Duodenal mucosa (tissue), 2 donors: ENCODE data around the gene CDH11.

Source experiments
- H3K27ac ChIP-seq: one replicate; pipeline ENCODE4 v1.7.0; 2013; ENCODE audit warnings: low read depth, low read length
- H3K27me3 ChIP-seq, 2 donors: one replicate each; pipeline ENCODE4 v1.7.0; 2013; ENCODE audit warnings: low read length in 2 of 2, control low read depth in 1 of 2; ENCODE audit not compliant: insufficient read depth in 2 of 2, control insufficient read depth in 1 of 2
- H3K36me3 ChIP-seq, 2 donors: one replicate each; pipeline ENCODE4 v1.7.0; 2013; ENCODE audit warnings: low read length in 2 of 2, control low read depth in 1 of 2; ENCODE audit not compliant: insufficient read depth in 2 of 2, control insufficient read depth in 1 of 2
- H3K4me1 ChIP-seq, 2 donors: one replicate each; pipeline ENCODE4 v1.7.0; 2013; ENCODE audit warnings: low read length in 2 of 2, control low read depth in 1 of 2; ENCODE audit not compliant: insufficient read depth in 2 of 2, control insufficient read depth in 1 of 2
- H3K4me3 ChIP-seq, 2 donors: one replicate each; pipeline ENCODE4 v1.7.0; 2013; ENCODE audit warnings: low read length in 2 of 2, low read depth in 1 of 2
- H3K9ac ChIP-seq, 2 donors: one replicate each; pipeline ENCODE4 v1.7.0; 2013; ENCODE audit warnings: low read length in 2 of 2, low read depth in 1 of 2
- H3K9me3 ChIP-seq, 2 donors: one replicate each; pipeline ENCODE4 v1.7.0; 2013; ENCODE audit warnings: low read length in 2 of 2, control low read depth in 1 of 2; ENCODE audit not compliant: control insufficient read depth in 1 of 2

CDH11 gene

GRCh38 chr16:65124596-65124995 lies 2.7 kb upstream of the CDH11 start:
- Histone ChIP-seq H3K27ac (no peak overlapping the region), H3K9ac (no peak overlapping the region), H3K9me3 (no peaks in the 10 kb centered on the region), H3K36me3 (no peaks in the 10 kb centered on the region), H3K4me3 (no peak overlapping the region), H3K4me1 (peaks cover 0 to 5% of the 10 kb centered on the region in 2 donors), H3K27me3 (peaks cover 11% of the 10 kb centered on the region in 2 donors)

DNA sequence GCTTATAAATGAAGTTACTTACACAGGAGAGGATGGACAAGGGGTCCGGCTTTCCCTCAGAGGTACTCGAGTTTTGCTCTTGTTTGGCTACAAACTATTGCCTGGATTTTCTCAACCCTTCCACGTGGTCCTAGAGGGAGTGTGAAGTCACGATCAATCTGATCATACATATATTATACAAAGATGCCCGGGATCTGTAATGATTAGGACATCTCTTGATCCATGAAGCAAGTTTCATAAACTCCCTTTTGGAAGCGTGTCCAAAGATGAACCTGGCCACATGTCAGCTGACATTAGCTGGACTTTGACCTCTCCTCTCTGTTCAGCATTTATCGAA lies 2.3 kb upstream of the CDH11 start:
- Histone ChIP-seq H3K27ac (no peak overlapping the region), H3K9me3 (no peaks in the 10 kb centered on the region), H3K27me3 (peaks cover 11% of the 10 kb centered on the region in 2 donors), H3K9ac (peak overlapping the region; percentile 18 to 39), H3K36me3 (no peaks in the 10 kb centered on the region), H3K4me3 (peak overlapping the region; percentile 47 to 61), H3K4me1 (peaks cover 0 to 5% of the 10 kb centered on the region in 2 donors)

GRCh38 chr16:65123396-65124211 lies 1.7 kb upstream of the CDH11 start:
- Histone ChIP-seq H3K27me3 (peaks cover 11% of the 10 kb centered on the region in 2 donors), H3K4me1 (peaks cover 0 to 5% of the 10 kb centered on the region in 2 donors), H3K9ac (peak overlapping the region; percentile 39 to 43), H3K27ac (peak overlapping the region; percentile 62), H3K36me3 (no peaks in the 10 kb centered on the region), H3K9me3 (no peaks in the 10 kb centered on the region), H3K4me3 (peak overlapping the region; percentile 47 to 61)

- no peaks in the 10 kb centered on the region for H3K36me3 ChIP-seq
- H3K27me3 ChIP-seq: peaks cover 11% of the 10 kb centered on the region in 2 donors
- peak overlapping the region; percentile 62 for H3K27ac ChIP-seq
- no peaks in the 10 kb centered on the region for H3K9me3 ChIP-seq
- H3K9ac ChIP-seq: peak overlapping the region; percentile 39 to 43
- H3K4me1 ChIP-seq: peaks cover 0 to 5% of the 10 kb centered on the region in 2 donors
- peak overlapping the region; percentile 47 to 61 for H3K4me3 ChIP-seq
Observed at GRCh38 chr16:65122724-65123395, 997 bp upstream of the CDH11 start.

- no peaks in the 10 kb centered on the region for H3K9me3 ChIP-seq
- peak overlapping the region in 1 of 2 donors; percentile 39 for H3K9ac ChIP-seq
- peaks cover 0 to 4% of the 10 kb centered on the region in 2 donors for H3K4me1 ChIP-seq
- peak overlapping the region; percentile 20 for H3K27ac ChIP-seq
- no peaks in the 10 kb centered on the region for H3K36me3 ChIP-seq
- peaks cover 11% of the 10 kb centered on the region in 2 donors for H3K27me3 ChIP-seq
- peak overlapping the region; percentile 50 to 61 for H3K4me3 ChIP-seq
Observed at GRCh38 chr16:65120831-65121721, 787 bp downstream of the CDH11 start.

DNA sequence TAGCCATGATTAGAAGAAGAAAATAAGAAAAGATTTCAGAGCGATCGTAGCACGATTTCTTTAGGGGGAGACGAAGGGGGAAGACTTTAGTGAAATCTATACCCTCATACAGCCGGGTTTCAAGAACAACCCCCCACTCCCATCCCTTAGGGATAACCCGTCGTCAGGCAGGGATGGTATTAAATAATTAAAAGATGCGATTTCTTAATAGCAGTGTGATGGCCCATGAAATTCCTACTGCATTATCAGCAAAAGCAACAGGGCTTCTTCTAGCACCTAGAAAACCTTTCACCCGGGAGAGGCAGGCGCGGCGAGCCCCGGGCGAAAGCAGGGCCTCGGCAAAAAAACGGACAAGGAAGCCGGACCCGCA lies 1.4 kb downstream of the CDH11 start:
- Histone ChIP-seq H3K4me1 (no peaks in the 10 kb centered on the region), H3K36me3 (no peaks in the 10 kb centered on the region), H3K9me3 (no peaks in the 10 kb centered on the region), H3K27ac (no peak overlapping the region), H3K27me3 (peaks cover 11% of the 10 kb centered on the region in 2 donors), H3K9ac (peak overlapping the region in 1 of 2 donors; percentile 39), H3K4me3 (peak overlapping the region; percentile 20 to 61)

GRCh38 chr16:65119901-65120401 lies 1.9 kb downstream of the CDH11 start:
- Histone ChIP-seq H3K4me3 (peak overlapping the region; percentile 20 to 61), H3K27me3 (peaks cover 11% of the 10 kb centered on the region in 2 donors), H3K4me1 (no peaks in the 10 kb centered on the region), H3K9ac (no peak overlapping the region), H3K9me3 (no peaks in the 10 kb centered on the region), H3K36me3 (no peaks in the 10 kb centered on the region), H3K27ac (no peak overlapping the region)

- H3K27ac ChIP-seq: no peak overlapping the region
- H3K9me3 ChIP-seq: no peaks in the 10 kb centered on the region
- H3K4me3 ChIP-seq: no peak overlapping the region
- peaks cover 11% of the 10 kb centered on the region in 2 donors for H3K27me3 ChIP-seq
- H3K4me1 ChIP-seq: no peaks in the 10 kb centered on the region
- no peaks in the 10 kb centered on the region for H3K36me3 ChIP-seq
- no peak overlapping the region for H3K9ac ChIP-seq
Observed at GRCh38 chr16:65119435-65119834, 2.4 kb downstream of the CDH11 start.

DNA sequence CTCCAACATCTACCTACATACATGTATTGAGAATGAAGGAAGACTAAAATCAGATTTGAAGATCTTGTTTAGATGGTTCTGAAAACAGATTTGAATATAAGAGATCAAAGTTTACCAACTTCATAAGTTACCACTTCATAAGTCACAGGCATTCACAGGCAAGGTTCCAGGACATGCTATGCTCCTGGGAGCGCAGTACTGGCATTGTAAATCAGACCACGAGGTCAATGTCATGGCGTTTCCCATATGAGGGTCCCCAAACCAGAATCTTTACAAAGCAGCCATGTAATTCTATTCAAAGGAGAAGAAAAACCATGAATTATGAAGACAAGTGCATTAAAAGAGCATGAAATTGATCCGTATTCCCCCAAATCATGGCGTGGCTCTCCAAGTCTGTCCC lies 3.0 kb downstream of the CDH11 start:
- Histone ChIP-seq H3K4me1 (no peaks in the 10 kb centered on the region), H3K9me3 (no peaks in the 10 kb centered on the region), H3K27me3 (peaks cover 9 to 11% of the 10 kb centered on the region in 2 donors), H3K9ac (no peak overlapping the region), H3K4me3 (no peak overlapping the region), H3K27ac (no peak overlapping the region), H3K36me3 (no peaks in the 10 kb centered on the region)
